ENCODE measurements around the gene EPHA5. TPM values are rescaled to one million over a fixed set of nuclear protein-coding genes. Genes with fewer than 3 reads are reported as not detected.

Gene EPHA5
- total RNA-seq, 1 donor: 0.72 TPM

GRCh38 chr4:65407483-65407882 is 262.8 kb downstream of the EPHA5 start:
- Histone ChIP-seq H3K9me3 (ENCODE audit: low read depth, low read length) (no peaks in the 10 kb centered on the region), H3K79me2 (ENCODE audit: insufficient read depth, low read length) (no peaks in the 10 kb centered on the region), H3K4me2 (ENCODE audit: insufficient read depth, low read length) (no peak overlapping the region), H3K4me3 (ENCODE audit: insufficient read depth, low read length) (no peak overlapping the region), H2AFZ (ENCODE audit: low read length) (no peak overlapping the region), H3K36me3 (ENCODE audit: insufficient read depth, low read length) (no peaks in the 10 kb centered on the region), H3K27ac (ENCODE audit: low read depth, low read length) (no peak overlapping the region), H4K20me1 (ENCODE audit: insufficient read depth, low read length) (no peaks in the 10 kb centered on the region), H3K4me1 (ENCODE audit: insufficient read depth, low read length) (no peaks in the 10 kb centered on the region), H3K27me3 (ENCODE audit: insufficient read depth, low read length) (no peaks in the 10 kb centered on the region)
- DNase-seq (ENCODE audit: insufficient read length, low spot score, missing footprints): no peak
- TF ChIP-seq, protein P1, sequence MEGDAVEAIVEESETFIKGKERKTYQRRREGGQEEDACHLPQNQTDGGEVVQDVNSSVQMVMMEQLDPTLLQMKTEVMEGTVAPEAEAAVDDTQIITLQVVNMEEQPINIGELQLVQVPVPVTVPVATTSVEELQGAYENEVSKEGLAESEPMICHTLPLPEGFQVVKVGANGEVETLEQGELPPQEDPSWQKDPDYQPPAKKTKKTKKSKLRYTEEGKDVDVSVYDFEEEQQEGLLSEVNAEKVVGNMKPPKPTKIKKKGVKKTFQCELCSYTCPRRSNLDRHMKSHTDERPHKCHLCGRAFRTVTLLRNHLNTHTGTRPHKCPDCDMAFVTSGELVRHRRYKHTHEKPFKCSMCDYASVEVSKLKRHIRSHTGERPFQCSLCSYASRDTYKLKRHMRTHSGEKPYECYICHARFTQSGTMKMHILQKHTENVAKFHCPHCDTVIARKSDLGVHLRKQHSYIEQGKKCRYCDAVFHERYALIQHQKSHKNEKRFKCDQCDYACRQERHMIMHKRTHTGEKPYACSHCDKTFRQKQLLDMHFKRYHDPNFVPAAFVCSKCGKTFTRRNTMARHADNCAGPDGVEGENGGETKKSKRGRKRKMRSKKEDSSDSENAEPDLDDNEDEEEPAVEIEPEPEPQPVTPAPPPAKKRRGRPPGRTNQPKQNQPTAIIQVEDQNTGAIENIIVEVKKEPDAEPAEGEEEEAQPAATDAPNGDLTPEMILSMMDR (IDR thresholded peaks at IDR 0.05; ENCODE audit: extremely low read depth, low read depth, low read length): no peak

DNA sequence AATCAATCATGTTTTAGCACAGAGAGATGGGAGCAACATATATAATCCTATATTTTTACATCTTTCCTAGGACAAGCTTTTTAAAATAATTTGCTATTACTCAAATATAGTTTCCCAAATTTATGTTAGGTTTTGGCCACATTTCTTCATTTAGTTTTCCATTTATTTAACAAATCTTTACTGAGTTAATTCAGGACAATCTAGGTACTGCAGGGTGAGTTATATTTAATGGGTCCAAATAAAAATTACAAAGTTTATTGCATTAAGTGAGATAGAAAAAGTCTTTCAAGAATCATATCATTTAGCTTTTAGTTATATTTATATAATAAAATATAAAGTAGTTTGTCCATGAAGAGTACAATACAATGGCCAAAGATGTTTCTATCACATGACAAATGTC is 269.2 kb downstream of the EPHA5 start:
- TF ChIP-seq, protein P1 (IDR thresholded peaks at IDR 0.05; ENCODE audit: extremely low read depth, low read depth, low read length): no peak
- no peak overlapping the region for H3K4me3 ChIP-seq (ENCODE audit: insufficient read depth, low read length)
- H3K4me2 ChIP-seq (ENCODE audit: insufficient read depth, low read length): no peak overlapping the region
- H3K79me2 ChIP-seq (ENCODE audit: insufficient read depth, low read length): no peaks in the 10 kb centered on the region
- H3K27me3 ChIP-seq (ENCODE audit: insufficient read depth, low read length): no peaks in the 10 kb centered on the region
- no peak overlapping the region for H3K27ac ChIP-seq (ENCODE audit: low read depth, low read length)
- H3K9me3 ChIP-seq (ENCODE audit: low read depth, low read length): peaks cover 5% of the 10 kb centered on the region
- DNase-seq (ENCODE audit: insufficient read length, low spot score, missing footprints): no peak
- H3K36me3 ChIP-seq (ENCODE audit: insufficient read depth, low read length): no peaks in the 10 kb centered on the region
- no peaks in the 10 kb centered on the region for H3K4me1 ChIP-seq (ENCODE audit: insufficient read depth, low read length)
- H2AFZ ChIP-seq (ENCODE audit: low read length): no peak overlapping the region
- H4K20me1 ChIP-seq (ENCODE audit: insufficient read depth, low read length): no peaks in the 10 kb centered on the region

GRCh38 chr4:65399084-65399483 is 271.2 kb downstream of the EPHA5 start:
- H3K27ac ChIP-seq (ENCODE audit: low read depth, low read length): no peak overlapping the region
- H4K20me1 ChIP-seq (ENCODE audit: insufficient read depth, low read length): no peaks in the 10 kb centered on the region
- H3K4me3 ChIP-seq (ENCODE audit: insufficient read depth, low read length): no peak overlapping the region
- no peaks in the 10 kb centered on the region for H3K27me3 ChIP-seq (ENCODE audit: insufficient read depth, low read length)
- no peak overlapping the region for H3K4me2 ChIP-seq (ENCODE audit: insufficient read depth, low read length)
- no peak for DNase-seq (ENCODE audit: insufficient read length, low spot score, missing footprints)
- H3K79me2 ChIP-seq (ENCODE audit: insufficient read depth, low read length): no peaks in the 10 kb centered on the region
- no peaks in the 10 kb centered on the region for H3K4me1 ChIP-seq (ENCODE audit: insufficient read depth, low read length)
- TF ChIP-seq, protein P1 (IDR thresholded peaks at IDR 0.05; ENCODE audit: extremely low read depth, low read depth, low read length): no peak
- no peaks in the 10 kb centered on the region for H3K36me3 ChIP-seq (ENCODE audit: insufficient read depth, low read length)
- H3K9me3 ChIP-seq (ENCODE audit: low read depth, low read length): peaks cover 5% of the 10 kb centered on the region
- H2AFZ ChIP-seq (ENCODE audit: low read length): no peak overlapping the region

DNA sequence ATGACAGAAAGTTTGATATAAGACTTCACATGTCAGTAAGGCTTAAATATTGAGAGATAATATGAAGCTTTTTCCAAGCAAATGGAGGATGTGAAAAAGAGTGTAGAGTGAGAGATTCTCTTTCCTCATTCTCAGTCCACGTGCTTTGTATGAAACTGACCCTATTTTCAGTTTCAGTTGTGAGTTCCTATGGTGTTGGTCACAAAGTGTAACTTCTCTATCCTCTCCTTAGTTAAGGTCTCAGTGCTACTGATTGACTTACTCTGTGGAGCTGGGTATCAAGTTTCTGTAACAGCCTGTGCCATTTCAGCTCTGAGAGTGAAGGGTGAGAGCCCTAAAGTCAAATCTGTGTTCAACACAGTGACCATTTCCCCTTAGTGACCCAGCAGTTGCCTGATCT is 277.2 kb downstream of the EPHA5 start:
- TF ChIP-seq, protein P1 (IDR thresholded peaks at IDR 0.05; ENCODE audit: extremely low read depth, low read depth, low read length): no peak
- Histone ChIP-seq H3K4me3 (ENCODE audit: insufficient read depth, low read length) (no peak overlapping the region), H2AFZ (ENCODE audit: low read length) (no peak overlapping the region), H3K27me3 (ENCODE audit: insufficient read depth, low read length) (no peaks in the 10 kb centered on the region), H3K9me3 (ENCODE audit: low read depth, low read length) (no peaks in the 10 kb centered on the region), H3K4me2 (ENCODE audit: insufficient read depth, low read length) (no peak overlapping the region), H3K36me3 (ENCODE audit: insufficient read depth, low read length) (no peaks in the 10 kb centered on the region), H3K79me2 (ENCODE audit: insufficient read depth, low read length) (no peaks in the 10 kb centered on the region), H3K4me1 (ENCODE audit: insufficient read depth, low read length) (no peaks in the 10 kb centered on the region), H3K27ac (ENCODE audit: low read depth, low read length) (no peak overlapping the region), H4K20me1 (ENCODE audit: insufficient read depth, low read length) (no peaks in the 10 kb centered on the region)
- no peak for DNase-seq (ENCODE audit: insufficient read length, low spot score, missing footprints)
